ENCODE results near the gene SDC1. TPM values are rescaled to one million over a fixed set of nuclear protein-coding genes. Genes with fewer than 3 reads are reported as not detected.

Gene SDC1
- total RNA-seq, 1 donor from 2014 or later = 3.6 TPM

GRCh38 chr2:20216130-20217025 is 8.6 kb downstream of the SDC1 start:
- H3K9me3 Mint-ChIP-seq (ENCODE audit: unreplicated experiment) = no peaks in the 10 kb centered on the region
- peaks cover 4% of the 10 kb centered on the region for H3K36me3 Mint-ChIP-seq (ENCODE audit: low read depth, unreplicated experiment)
- DNase-seq (ENCODE audit: low spot score) = no peak
- H3K4me1 Mint-ChIP-seq (ENCODE audit: unreplicated experiment) = peaks cover 4% of the 10 kb centered on the region
- TF ChIP-seq CTCF (IDR thresholded peaks at IDR 0.05; ENCODE audit: unreplicated experiment) = no peak
- peaks cover 19% of the 10 kb centered on the region for H3K27me3 Mint-ChIP-seq (ENCODE audit: unreplicated experiment)
- H3K4me3 Mint-ChIP-seq (ENCODE audit: unreplicated experiment) = no peak overlapping the region
- no peak overlapping the region for H3K27ac Mint-ChIP-seq (ENCODE audit: unreplicated experiment)

- H3K4me3 Mint-ChIP-seq (ENCODE audit: unreplicated experiment) = no peak overlapping the region
Measured at GRCh38 chr2:20215183-20216040, 9.5 kb downstream of the SDC1 start.

GRCh38 chr2:20214566-20215182 is 10.3 kb downstream of the SDC1 start:
- TF ChIP-seq CTCF (IDR thresholded peaks at IDR 0.05; ENCODE audit: unreplicated experiment) = no peak
- H3K27me3 Mint-ChIP-seq (ENCODE audit: unreplicated experiment) = peaks cover 20% of the 10 kb centered on the region
- H3K9me3 Mint-ChIP-seq (ENCODE audit: unreplicated experiment) = no peaks in the 10 kb centered on the region
- H3K36me3 Mint-ChIP-seq (ENCODE audit: low read depth, unreplicated experiment) = peaks cover 4% of the 10 kb centered on the region
- no peak overlapping the region for H3K27ac Mint-ChIP-seq (ENCODE audit: unreplicated experiment)
- DNase-seq (ENCODE audit: low spot score) = no peak
- H3K4me3 Mint-ChIP-seq (ENCODE audit: unreplicated experiment) = no peak overlapping the region
- peaks cover 4% of the 10 kb centered on the region for H3K4me1 Mint-ChIP-seq (ENCODE audit: unreplicated experiment)

More at GRCh38 chr2:20215183-20216040, 9.5 kb downstream of the SDC1 start:
- peaks cover 25% of the 10 kb centered on the region for H3K27me3 Mint-ChIP-seq (ENCODE audit: unreplicated experiment)
- H3K4me1 Mint-ChIP-seq (ENCODE audit: unreplicated experiment) = peaks cover 4% of the 10 kb centered on the region
- H3K27ac Mint-ChIP-seq (ENCODE audit: unreplicated experiment) = peak overlapping the region; percentile 9
- H3K9me3 Mint-ChIP-seq (ENCODE audit: unreplicated experiment) = no peaks in the 10 kb centered on the region
- H3K36me3 Mint-ChIP-seq (ENCODE audit: low read depth, unreplicated experiment) = peaks cover 4% of the 10 kb centered on the region
- TF ChIP-seq CTCF (IDR thresholded peaks at IDR 0.05; ENCODE audit: unreplicated experiment) = no peak
- no peak for DNase-seq (ENCODE audit: low spot score)

GRCh38 chr2:20213651-20214565 is 11.0 kb downstream of the SDC1 start:
- Mint-ChIP-seq H3K27me3 (ENCODE audit: unreplicated experiment) (peaks cover 20% of the 10 kb centered on the region), H3K27ac (ENCODE audit: unreplicated experiment) (no peak overlapping the region), H3K4me1 (ENCODE audit: unreplicated experiment) (peaks cover 4% of the 10 kb centered on the region), H3K4me3 (ENCODE audit: unreplicated experiment) (no peak overlapping the region), H3K9me3 (ENCODE audit: unreplicated experiment) (no peaks in the 10 kb centered on the region), H3K36me3 (ENCODE audit: low read depth, unreplicated experiment) (peaks cover 4% of the 10 kb centered on the region)
- no peak for TF ChIP-seq CTCF (IDR thresholded peaks at IDR 0.05; ENCODE audit: unreplicated experiment)
- no peak for DNase-seq (ENCODE audit: low spot score)

Data from endothelial cell (in vitro differentiated cells).